Activated T-helper 1 cell treated with Interleukin-2 at 50 U/mL for 16 hours (primary cell): Measurements from ENCODE around the gene DOK7.

Experiments used
- DNase-seq: peaks from one replicate; pipeline ENCODE4 v3.0.0-alpha.2; 2020; ENCODE audit warnings: low read depth

DOK7 gene

GRCh38 chr4:3462790-3463415 is at the start of gene DOK7:
Gene DOK7 (plus strand): TSS chr4:3463306. CDS start chr4:3463376, 70 bp downstream.
- no peak for DNase-seq

- DNase-seq, result no peak
Observed at GRCh38 chr4:3413675-3414420, 49.3 kb upstream of the DOK7 start.

GRCh38 chr4:3414421-3415279 is 48.5 kb upstream of the DOK7 start:
- DNase-seq, result no peak

GRCh38 chr4:3415471-3416141 is 47.5 kb upstream of the DOK7 start:
- DNase-seq, result no peak

GRCh38 chr4:3416270-3416669 is 46.8 kb upstream of the DOK7 start:
- DNase-seq, result no peak

- no peak for DNase-seq
Observed at GRCh38 chr4:3416821-3417221, 46.3 kb upstream of the DOK7 start.

- no peak for DNase-seq
Observed at GRCh38 chr4:3417448-3417847, 45.7 kb upstream of the DOK7 start.

GRCh38 chr4:3418029-3418762 is 44.9 kb upstream of the DOK7 start:
- no peak for DNase-seq

- DNase-seq, result no peak
Observed at GRCh38 chr4:3419836-3420605, 43.1 kb upstream of the DOK7 start.

GRCh38 chr4:3420606-3420955 is 42.5 kb upstream of the DOK7 start:
- no peak for DNase-seq

- DNase-seq, result no peak
Observed at GRCh38 chr4:3420956-3421355, 42.1 kb upstream of the DOK7 start.

- DNase-seq, result no peak
Observed at GRCh38 chr4:3421470-3421869, 41.6 kb upstream of the DOK7 start.

GRCh38 chr4:3422241-3422801 is 40.8 kb upstream of the DOK7 start:
- DNase-seq, result no peak

GRCh38 chr4:3422808-3423297 is 40.3 kb upstream of the DOK7 start:
- no peak for DNase-seq

- no peak for DNase-seq
Observed at GRCh38 chr4:3423406-3423805, 39.7 kb upstream of the DOK7 start.

- no peak for DNase-seq
Observed at GRCh38 chr4:3423952-3424351, 39.2 kb upstream of the DOK7 start.

GRCh38 chr4:3424522-3425095 is 38.5 kb upstream of the DOK7 start:
- DNase-seq, result no peak

- no peak for DNase-seq
Observed at GRCh38 chr4:3426465-3427133, 36.5 kb upstream of the DOK7 start.

GRCh38 chr4:3427134-3427476 is 36.0 kb upstream of the DOK7 start:
- DNase-seq, result no peak
